CD14-positive monocyte (primary cell): ENCODE measurements around the gene KSR1. TPM values are rescaled to one million over a fixed set of nuclear protein-coding genes. Genes with fewer than 3 reads are reported as not detected.

ENCODE experiments used
- DNase-seq, 3 donors: peaks; one replicate each; pipeline ENCODE4 v3.0.0-alpha.2; 2011 to 2022
- H2AFZ ChIP-seq: 2 replicates; pipeline ENCODE4 v1.6.0; 2012; ENCODE audit warnings: mild to moderate bottlenecking, low read depth, low read length, inconsistent platforms; ENCODE audit not compliant: insufficient read depth, poor library complexity, severe bottlenecking
- H3K27ac ChIP-seq, 2 donors: 1 replicate in 1 of 2; 2 replicates in 1 of 2; pipeline ENCODE4 v1.5.1; 2012 to 2013; ENCODE audit warnings: low read length in 2 of 2, control low read depth in 1 of 2, inconsistent platforms in 1 of 2, low read depth in 1 of 2, mild to moderate bottlenecking in 1 of 2
- H3K27me3 ChIP-seq, 2 donors: one replicate each; pipeline versions ENCODE4 v1.6.0 to v1.6.1; 2011 to 2013; ENCODE audit warnings: low read length in 2 of 2; ENCODE audit not compliant: control insufficient read depth in 2 of 2, insufficient read depth in 2 of 2
- H3K36me3 ChIP-seq, 2 donors: replicated peaks in 1 of 2; 1 replicate in 1 of 2; 2 replicates in 1 of 2; pipeline versions ENCODE4 v1.5.1 to v1.6.1; 2012 to 2013; ENCODE audit warnings: low read length in 2 of 2, control low read depth in 1 of 2, inconsistent platforms in 1 of 2, mild to moderate bottlenecking in 1 of 2; ENCODE audit not compliant: insufficient read depth in 2 of 2, control insufficient read depth in 1 of 2
- H3K4me1 ChIP-seq, 2 donors: 1 replicate in 1 of 2; 2 replicates in 1 of 2; pipeline versions ENCODE4 v1.5.1 to v1.6.1; 2012 to 2013; ENCODE audit warnings: low read length in 2 of 2, control low read depth in 1 of 2, inconsistent platforms in 1 of 2, mild to moderate bottlenecking in 1 of 2, moderate library complexity in 1 of 2; ENCODE audit not compliant: insufficient read depth in 2 of 2, control insufficient read depth in 1 of 2
- H3K4me2 ChIP-seq: replicated peaks from 2 replicates; pipeline ENCODE3; 2012; ENCODE audit warnings: low read length, moderate library complexity, mild to moderate bottlenecking; ENCODE audit not compliant: poor library complexity, severe bottlenecking; ENCODE audit errors: extremely low read depth
- H3K4me3 ChIP-seq, 3 experiments: fragments of 200-600 bp in 1 of 3; sonication (generic) in 1 of 3; replicated peaks in 1 of 3; 1 replicate in 2 of 3; 2 replicates in 1 of 3; pipeline ENCODE4 v1.5.1; 2011 to 2013; ENCODE audit warnings: low read length in 3 of 3, mild to moderate bottlenecking in 3 of 3, control low read depth in 2 of 3, low read depth in 2 of 3, inconsistent platforms in 1 of 3, moderate library complexity in 1 of 3
- H3K79me2 ChIP-seq: 2 replicates; pipeline ENCODE4 v1.6.0; 2012; ENCODE audit warnings: mild to moderate bottlenecking, control low read depth, inconsistent platforms, low read length, moderate library complexity; ENCODE audit not compliant: insufficient read depth
- H3K9ac ChIP-seq: 2 replicates; pipeline ENCODE4 v1.6.0; 2017; ENCODE audit warnings: low read length, mild to moderate bottlenecking; ENCODE audit not compliant: insufficient read depth, poor library complexity, severe bottlenecking
- H3K9me3 ChIP-seq, 2 donors: replicated peaks in 1 of 2; 1 replicate in 1 of 2; 2 replicates in 1 of 2; pipeline versions ENCODE4 v1.5.1 to v1.6.1; 2012 to 2013; ENCODE audit warnings: low read length in 2 of 2, control low read depth in 1 of 2; ENCODE audit not compliant: control insufficient read depth in 1 of 2, insufficient read depth in 1 of 2
- H4K20me1 ChIP-seq: 2 replicates; pipeline ENCODE4 v1.6.0; 2012; ENCODE audit warnings: mild to moderate bottlenecking, low read length, control low read depth, moderate library complexity; ENCODE audit not compliant: insufficient read depth
- H3K27ac Mint-ChIP-seq, 7 donors: one replicate each; pipeline ENCODE4 v1.8.0; 2020; ENCODE audit warnings: mild to moderate bottlenecking in 7 of 7, mixed read lengths in 7 of 7, moderate library complexity in 6 of 7, inconsistent platforms in 2 of 7
- H3K27me3 Mint-ChIP-seq, 3 donors: one replicate each; pipeline ENCODE4 v1.8.0; 2021 to 2022; ENCODE audit warnings: low read depth in 3 of 3, mild to moderate bottlenecking in 3 of 3, mixed read lengths in 3 of 3, moderate library complexity in 3 of 3, inconsistent platforms in 1 of 3
- H3K36me3 Mint-ChIP-seq, 2 donors: one replicate each; pipeline ENCODE4 v1.8.0; 2020; ENCODE audit warnings: mixed read lengths in 2 of 2, inconsistent platforms in 1 of 2, mild to moderate bottlenecking in 1 of 2
- H3K4me1 Mint-ChIP-seq: one replicate; pipeline ENCODE4 v1.8.0; 2020; ENCODE audit warnings: mild to moderate bottlenecking, mixed read lengths
- H3K4me3 Mint-ChIP-seq, 2 donors: one replicate each; pipeline ENCODE4 v1.8.0; 2020; ENCODE audit warnings: mild to moderate bottlenecking in 2 of 2, mixed read lengths in 2 of 2, moderate library complexity in 1 of 2
- H3K9me3 Mint-ChIP-seq, 7 donors: one replicate each; pipeline ENCODE4 v1.8.0; 2020 to 2022; ENCODE audit warnings: mixed read lengths in 7 of 7, mild to moderate bottlenecking in 6 of 7, moderate library complexity in 6 of 7, inconsistent platforms in 2 of 7
- CTCF ChIP-seq: fragments of 200-600 bp; IDR thresholded peaks from one replicate; pipeline ENCODE4 v1.8.0; 2022; ENCODE audit warnings: antibody characterized with exemption, mild to moderate bottlenecking
- WGBS: methylation state at CpG from one replicate; pipeline ENCODE4 v1.1.5; 2013; ENCODE audit warnings: missing lambda C conversion rate; ENCODE audit not compliant: insufficient coverage; 5-methylcytosine and 5-hydroxymethylcytosine counted together
- intact Hi-C, 2 donors: fragments of 100-400 bp; cut with micrococcal nuclease; formaldehyde crosslinking; loops; one replicate each; pipeline versions ENCODE4 v1.15.0 to v1.15.1; 2023
- polyA plus RNA-seq, 3 donors: library from polyadenylated mRNA; depleted of rRNA in 1 of 3; unstranded in 2 of 3; stranded (reverse) in 1 of 3; fragments of 300-500 nt in 2 of 3; fragments of >200 nt in 1 of 3; fragmentation: Illumina TruSeq in 2 of 3; gene quantifications; 1 replicate in 2 of 3; 2 replicates in 1 of 3; pipeline ENCODE4 v1.2.3, GENCODE V29; 2012 to 2021

Gene KSR1
- polyA plus RNA-seq, 3 donors: 1.2 to 111 (median 4.2) TPM

- Histone ChIP-seq H3K36me3 (peaks cover 21 to 35% of the 10 kb centered on the region in 2 donors), H3K4me1 (peaks cover 7 to 14% of the 10 kb centered on the region in 2 donors), H4K20me1 (peaks cover 98% of the 10 kb centered on the region), H3K4me2 (no peak overlapping the region), H3K27ac (no peak overlapping the region), H3K9me3 (no peaks in the 10 kb centered on the region), H3K79me2 (peaks cover 3% of the 10 kb centered on the region), H3K9ac (no peak overlapping the region), H2AFZ (no peak overlapping the region), H3K27me3 (no peaks in the 10 kb centered on the region), H3K4me3 (no peak overlapping the region)
- no peak for TF ChIP-seq CTCF
- Mint-ChIP-seq H3K27me3 (no peaks in the 10 kb centered on the region), H3K27ac (peak overlapping the region in 4 of 7 donors; percentile 3 to 43 (median 26)), H3K36me3 (peaks cover 44 to 55% of the 10 kb centered on the region in 2 donors), H3K9me3 (peaks cover 0 to 2% (median 0%) of the 10 kb centered on the region in 7 donors), H3K4me1 (peaks cover 27% of the 10 kb centered on the region), H3K4me3 (no peak overlapping the region)
- intact Hi-C loops: no loop called here
- WGBS: 96% methylated on average over 5 of the region's 10 CpGs
- no peak for DNase-seq
Observed at GRCh38 chr17:27577884-27578717, 121.9 kb downstream of the KSR1 start.

GRCh38 chr17:27578718-27579085 lies 122.5 kb downstream of the KSR1 start:
- Mint-ChIP-seq H3K4me3 (no peak overlapping the region), H3K27ac (peak overlapping the region in 1 of 7 donors; percentile 3), H3K9me3 (peaks cover 0 to 2% (median 0%) of the 10 kb centered on the region in 7 donors), H3K4me1 (peaks cover 24% of the 10 kb centered on the region), H3K27me3 (no peaks in the 10 kb centered on the region), H3K36me3 (peaks cover 50 to 61% of the 10 kb centered on the region in 2 donors)
- Histone ChIP-seq H4K20me1 (peaks cover 97% of the 10 kb centered on the region), H3K9ac (no peak overlapping the region), H2AFZ (no peak overlapping the region), H3K27ac (no peak overlapping the region), H3K36me3 (peaks cover 27 to 41% of the 10 kb centered on the region in 2 donors), H3K4me1 (peaks cover 7 to 14% of the 10 kb centered on the region in 2 donors), H3K4me3 (no peak overlapping the region), H3K9me3 (no peaks in the 10 kb centered on the region), H3K79me2 (peaks cover 3% of the 10 kb centered on the region), H3K27me3 (no peaks in the 10 kb centered on the region), H3K4me2 (no peak overlapping the region)
- no peak for TF ChIP-seq CTCF
- WGBS: 60% methylated on average over 1 of the region's 4 CpGs
- intact Hi-C loops: no loop called here
- DNase-seq: no peak
